ENCODE data around the gene CDH2.

CDH2 gene

DNA sequence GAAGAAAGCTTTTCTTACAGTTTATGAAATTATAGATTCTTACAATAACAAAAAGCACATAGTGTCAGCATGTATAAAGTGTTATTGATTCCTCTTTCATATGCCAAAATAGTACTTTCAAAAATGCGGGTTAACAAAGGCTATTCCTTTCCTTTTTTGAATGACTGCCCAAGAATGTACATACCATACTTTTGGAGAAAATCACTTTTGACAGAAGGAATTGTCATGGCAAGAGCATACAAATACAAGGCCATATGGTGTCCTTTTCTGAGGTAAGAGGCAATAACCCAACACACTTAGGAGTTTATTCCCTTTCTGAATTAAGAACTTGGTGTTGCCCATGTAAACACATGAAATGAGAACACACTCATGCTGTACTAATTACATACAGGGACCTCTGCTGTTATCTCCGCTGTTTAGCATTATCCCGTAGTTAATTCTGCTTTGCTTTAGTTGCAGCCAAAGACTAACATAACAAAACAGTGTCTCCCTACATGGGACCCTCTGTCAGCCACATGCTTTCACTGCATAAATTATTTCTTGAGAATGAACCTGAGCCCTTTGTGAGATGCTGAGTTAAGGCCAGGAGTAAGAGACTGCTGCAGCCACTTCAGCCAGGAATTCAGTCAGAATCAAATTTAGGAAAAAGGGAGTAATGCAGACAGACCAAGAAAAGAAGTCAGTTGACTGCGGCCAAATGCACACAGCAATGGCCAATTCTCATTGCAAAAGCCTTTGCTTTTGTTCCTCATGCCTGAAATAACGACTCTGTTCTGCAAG, 67.0 kb downstream of the CDH2 start:
- Histone ChIP-seq H3K36me3 (ENCODE audit: control insufficient read depth in 4 of 4, insufficient read depth in 4 of 4, low read length in 3 of 4) (no peaks in the 10 kb centered on the region), H3K9me3 (ENCODE audit: control extremely low read depth in 1 of 5, control insufficient read depth in 4 of 5, insufficient read depth in 2 of 5, low read depth in 1 of 5, low read length in 4 of 5) (peaks cover 0 to 1% (median 0%) of the 10 kb centered on the region in 5 experiments), H3K27ac (ENCODE audit: insufficient read depth in 1 of 2, low read depth in 1 of 2, low read length in 2 of 2, poor library complexity in 1 of 2, severe bottlenecking in 2 of 2) (no peak overlapping the region), H3K27me3 (replicated peaks in 2 of 5; ENCODE audit: control insufficient read depth in 4 of 5, insufficient read depth in 5 of 5, low read length in 4 of 5) (no peaks in the 10 kb centered on the region), H3K4me1 (ENCODE audit: control extremely low read depth in 1 of 4, control insufficient read depth in 4 of 4, insufficient read depth in 4 of 4, low read length in 3 of 4) (no peaks in the 10 kb centered on the region), H3K4me3 (ENCODE audit: control insufficient read depth in 1 of 7, extremely low read depth in 1 of 7, insufficient read depth in 4 of 7, low read depth in 2 of 7, low read length in 6 of 7) (no peak overlapping the region)
- CTCF ChIA-PET, result interaction anchor here (1.9 kb wide), 1 partner anchor 11 kb away, joined by 4 read pairs; no protein-coding TSS in a partner anchor
- WGBS (ENCODE audit: insufficient coverage), result 96% methylated on average over 5 of the region's 5 CpGs
- DNase-seq, result no peak
- POLR2A ChIA-PET, result no interaction called here

DNA sequence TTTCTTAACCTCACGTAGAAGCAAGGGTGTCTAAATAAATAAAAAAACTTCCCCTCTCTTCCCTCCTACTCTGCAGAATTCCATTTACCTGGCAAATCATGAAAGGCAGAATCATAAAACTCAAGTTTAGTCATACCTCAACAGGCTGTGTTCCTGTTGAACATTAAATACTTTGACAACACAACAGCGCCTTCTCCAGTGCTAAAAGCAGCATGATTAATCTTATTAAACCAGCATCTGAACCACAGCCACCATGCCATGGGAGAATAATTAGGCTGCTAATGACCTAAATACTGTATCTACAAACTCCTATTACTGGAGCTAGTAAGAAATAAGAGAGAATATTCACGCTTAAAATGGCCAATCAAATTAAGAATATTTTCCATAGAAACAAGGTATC, 68.1 kb downstream of the CDH2 start:
- Histone ChIP-seq H3K4me3 (ENCODE audit: control insufficient read depth in 1 of 7, extremely low read depth in 1 of 7, insufficient read depth in 4 of 7, low read depth in 2 of 7, low read length in 6 of 7) (no peak overlapping the region), H3K4me1 (ENCODE audit: control extremely low read depth in 1 of 4, control insufficient read depth in 4 of 4, insufficient read depth in 4 of 4, low read length in 3 of 4) (no peaks in the 10 kb centered on the region)
- POLR2A ChIA-PET, result no interaction called here

DNA sequence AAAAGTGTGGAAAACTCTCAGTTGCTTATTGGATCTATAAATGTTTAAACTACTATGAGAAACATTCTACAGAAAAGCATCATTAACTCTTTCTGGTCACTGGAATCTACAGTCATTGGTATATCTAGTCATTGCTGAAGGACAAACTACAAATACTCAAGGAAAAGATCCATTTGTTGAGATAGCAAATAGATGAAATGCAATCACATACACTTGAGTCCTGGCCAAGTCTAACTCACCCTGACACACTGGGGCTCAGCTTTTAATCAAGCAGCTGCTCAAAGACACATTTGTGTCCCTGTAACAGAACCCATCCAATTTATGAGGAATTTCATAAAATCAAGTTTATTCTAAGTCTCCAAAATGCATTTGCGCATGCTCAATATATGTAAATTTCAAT, 68.7 kb downstream of the CDH2 start:
- Histone ChIP-seq H3K36me3 (ENCODE audit: control insufficient read depth in 4 of 4, insufficient read depth in 4 of 4, low read length in 3 of 4) (no peaks in the 10 kb centered on the region), H3K4me1 (ENCODE audit: control extremely low read depth in 1 of 4, control insufficient read depth in 4 of 4, insufficient read depth in 4 of 4, low read length in 3 of 4) (no peaks in the 10 kb centered on the region), H3K9me3 (ENCODE audit: control extremely low read depth in 1 of 5, control insufficient read depth in 4 of 5, insufficient read depth in 2 of 5, low read depth in 1 of 5, low read length in 4 of 5) (no peaks in the 10 kb centered on the region), H3K4me3 (ENCODE audit: control insufficient read depth in 1 of 7, extremely low read depth in 1 of 7, insufficient read depth in 4 of 7, low read depth in 2 of 7, low read length in 6 of 7) (no peak overlapping the region), H3K27ac (ENCODE audit: insufficient read depth in 1 of 2, low read depth in 1 of 2, low read length in 2 of 2, poor library complexity in 1 of 2, severe bottlenecking in 2 of 2) (no peak overlapping the region), H3K27me3 (replicated peaks in 2 of 5; ENCODE audit: control insufficient read depth in 4 of 5, insufficient read depth in 5 of 5, low read length in 4 of 5) (no peaks in the 10 kb centered on the region)
- no CpG with 5 or more reads among the region's 1 CpG for WGBS (ENCODE audit: insufficient coverage)
- no peak for DNase-seq
- POLR2A ChIA-PET, result no interaction called here
- CTCF ChIA-PET, result no interaction called here

More for the DNA sequence above, 68.1 kb downstream of the CDH2 start:
- Histone ChIP-seq H3K36me3 (ENCODE audit: control insufficient read depth in 4 of 4, insufficient read depth in 4 of 4, low read length in 3 of 4) (no peaks in the 10 kb centered on the region), H3K27ac (ENCODE audit: insufficient read depth in 1 of 2, low read depth in 1 of 2, low read length in 2 of 2, poor library complexity in 1 of 2, severe bottlenecking in 2 of 2) (no peak overlapping the region), H3K27me3 (replicated peaks in 2 of 5; ENCODE audit: control insufficient read depth in 4 of 5, insufficient read depth in 5 of 5, low read length in 4 of 5) (no peaks in the 10 kb centered on the region), H3K9me3 (ENCODE audit: control extremely low read depth in 1 of 5, control insufficient read depth in 4 of 5, insufficient read depth in 2 of 5, low read depth in 1 of 5, low read length in 4 of 5) (no peaks in the 10 kb centered on the region)
- CTCF ChIA-PET, result no interaction called here
- no peak for DNase-seq
- 100% methylated on average over 1 of the region's 3 CpGs for WGBS (ENCODE audit: insufficient coverage)

DNA sequence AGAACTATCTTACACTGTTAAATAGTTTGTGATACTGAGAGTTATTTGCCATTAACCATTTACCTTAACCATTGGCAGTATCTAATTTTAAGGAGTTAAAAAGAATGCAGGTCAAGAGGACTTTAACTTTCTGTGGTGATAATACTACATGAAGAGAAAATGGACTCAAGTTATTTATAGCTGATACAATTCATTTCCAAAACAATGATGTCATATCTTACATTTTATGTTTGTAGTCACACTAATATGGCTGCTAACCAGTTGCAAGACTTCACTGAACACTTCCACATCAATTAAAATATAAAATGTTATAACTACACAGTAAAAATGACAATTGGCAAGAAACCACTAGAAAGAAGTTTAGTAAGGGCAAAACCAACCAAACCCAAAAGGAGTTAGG, 77.7 kb downstream of the CDH2 start:
- Histone ChIP-seq H3K27me3 (replicated peaks in 2 of 5; ENCODE audit: control insufficient read depth in 4 of 5, insufficient read depth in 5 of 5, low read length in 4 of 5) (peaks cover 0 to 3% (median 0%) of the 10 kb centered on the region in 5 experiments), H3K9me3 (ENCODE audit: control extremely low read depth in 1 of 5, control insufficient read depth in 4 of 5, insufficient read depth in 2 of 5, low read depth in 1 of 5, low read length in 4 of 5) (no peaks in the 10 kb centered on the region), H3K36me3 (ENCODE audit: control insufficient read depth in 4 of 4, insufficient read depth in 4 of 4, low read length in 3 of 4) (no peaks in the 10 kb centered on the region), H3K27ac (ENCODE audit: insufficient read depth in 1 of 2, low read depth in 1 of 2, low read length in 2 of 2, poor library complexity in 1 of 2, severe bottlenecking in 2 of 2) (no peak overlapping the region), H3K4me3 (ENCODE audit: control insufficient read depth in 1 of 7, extremely low read depth in 1 of 7, insufficient read depth in 4 of 7, low read depth in 2 of 7, low read length in 6 of 7) (no peak overlapping the region), H3K4me1 (ENCODE audit: control extremely low read depth in 1 of 4, control insufficient read depth in 4 of 4, insufficient read depth in 4 of 4, low read length in 3 of 4) (no peaks in the 10 kb centered on the region)
- ChIA-PET CTCF (no interaction called here), POLR2A (no interaction called here)
- DNase-seq, result no peak

DNA sequence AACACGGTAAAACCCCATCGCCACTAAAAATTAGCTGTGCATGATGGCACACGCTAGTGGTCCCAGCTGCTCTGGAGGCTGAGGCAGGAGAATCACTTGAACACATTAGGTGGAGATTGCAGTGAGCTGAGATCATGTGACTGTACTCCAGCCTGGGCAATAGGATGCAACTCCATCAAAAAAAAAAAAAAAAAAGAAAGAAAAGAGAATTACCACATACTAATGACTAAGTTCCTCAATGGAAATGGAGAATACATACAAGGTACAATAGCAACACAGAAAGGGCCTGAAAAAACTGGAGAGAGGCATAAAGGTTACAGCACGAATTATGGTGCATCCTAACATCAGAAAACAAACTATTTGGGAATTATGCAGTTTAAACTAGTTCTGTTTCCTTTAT, 81.3 kb downstream of the CDH2 start:
- H3K27ac ChIP-seq (ENCODE audit: insufficient read depth in 1 of 2, low read depth in 1 of 2, low read length in 2 of 2, poor library complexity in 1 of 2, severe bottlenecking in 2 of 2), result no peak overlapping the region
- CTCF ChIA-PET, result no interaction called here
- no peak overlapping the region for H3K4me3 ChIP-seq (ENCODE audit: control insufficient read depth in 1 of 7, extremely low read depth in 1 of 7, insufficient read depth in 4 of 7, low read depth in 2 of 7, low read length in 6 of 7)
- POLR2A ChIA-PET, result no interaction called here
- no peaks in the 10 kb centered on the region for H3K9me3 ChIP-seq (ENCODE audit: control extremely low read depth in 1 of 5, control insufficient read depth in 4 of 5, insufficient read depth in 2 of 5, low read depth in 1 of 5, low read length in 4 of 5)
- 100% methylated on average over 3 of the region's 4 CpGs for WGBS (ENCODE audit: insufficient coverage)
- no peaks in the 10 kb centered on the region for H3K36me3 ChIP-seq (ENCODE audit: control insufficient read depth in 4 of 4, insufficient read depth in 4 of 4, low read length in 3 of 4)
- no peaks in the 10 kb centered on the region for H3K4me1 ChIP-seq (ENCODE audit: control extremely low read depth in 1 of 4, control insufficient read depth in 4 of 4, insufficient read depth in 4 of 4, low read length in 3 of 4)
- DNase-seq, result no peak
- H3K27me3 ChIP-seq (replicated peaks in 2 of 5; ENCODE audit: control insufficient read depth in 4 of 5, insufficient read depth in 5 of 5, low read length in 4 of 5), result peaks cover 0 to 3% (median 0%) of the 10 kb centered on the region in 5 experiments

DNA sequence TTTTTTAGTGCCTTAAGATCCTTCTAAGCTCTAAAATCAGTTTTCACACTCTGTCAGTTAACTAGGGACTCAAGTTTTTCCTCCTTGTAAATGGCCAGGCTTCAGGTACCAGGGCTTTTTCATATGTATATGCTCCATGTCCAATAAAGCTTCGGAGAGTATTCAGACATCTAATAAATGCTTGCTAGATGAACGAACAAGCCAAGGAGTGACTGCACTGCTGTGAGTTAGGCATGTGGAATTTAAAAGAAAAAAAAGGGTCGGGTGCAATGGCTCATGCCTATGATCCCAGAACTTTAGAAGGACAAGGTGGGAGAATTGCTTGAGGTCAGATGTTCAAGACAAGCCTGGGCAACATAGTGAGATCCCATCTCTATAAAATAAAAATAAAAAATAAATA, 81.9 kb downstream of the CDH2 start:
- POLR2A ChIA-PET, result no interaction called here
- CTCF ChIA-PET, result no interaction called here
- DNase-seq, result no peak
- Histone ChIP-seq H3K9me3 (ENCODE audit: control extremely low read depth in 1 of 5, control insufficient read depth in 4 of 5, insufficient read depth in 2 of 5, low read depth in 1 of 5, low read length in 4 of 5) (no peaks in the 10 kb centered on the region), H3K27me3 (replicated peaks in 2 of 5; ENCODE audit: control insufficient read depth in 4 of 5, insufficient read depth in 5 of 5, low read length in 4 of 5) (peaks cover 0 to 3% (median 0%) of the 10 kb centered on the region in 5 experiments), H3K36me3 (ENCODE audit: control insufficient read depth in 4 of 4, insufficient read depth in 4 of 4, low read length in 3 of 4) (no peaks in the 10 kb centered on the region), H3K4me1 (ENCODE audit: control extremely low read depth in 1 of 4, control insufficient read depth in 4 of 4, insufficient read depth in 4 of 4, low read length in 3 of 4) (no peaks in the 10 kb centered on the region), H3K27ac (ENCODE audit: insufficient read depth in 1 of 2, low read depth in 1 of 2, low read length in 2 of 2, poor library complexity in 1 of 2, severe bottlenecking in 2 of 2) (no peak overlapping the region), H3K4me3 (ENCODE audit: control insufficient read depth in 1 of 7, extremely low read depth in 1 of 7, insufficient read depth in 4 of 7, low read depth in 2 of 7, low read length in 6 of 7) (no peak overlapping the region)
- WGBS (ENCODE audit: insufficient coverage), result 100% methylated on average over 2 of the region's 3 CpGs

DNA sequence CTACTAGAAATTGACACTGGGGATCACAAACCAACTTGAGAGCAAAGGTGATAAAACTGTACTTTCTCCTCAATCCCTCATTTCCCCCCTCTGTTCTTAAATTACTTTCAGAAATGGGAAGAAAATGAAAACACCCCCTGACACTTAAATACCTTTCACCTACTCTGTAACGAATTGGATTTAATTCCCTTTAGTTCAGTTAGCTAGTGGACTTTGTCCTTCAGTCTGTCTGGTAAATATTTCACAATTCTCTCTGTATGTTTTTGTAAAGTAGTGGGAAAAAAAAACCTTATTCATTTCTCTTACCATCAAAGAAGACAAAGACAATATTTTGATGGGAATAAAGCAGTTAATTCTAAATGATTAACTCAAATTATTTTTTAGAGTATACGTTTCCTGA, 85.7 kb downstream of the CDH2 start:
- H3K27me3 ChIP-seq (replicated peaks in 2 of 5; ENCODE audit: control insufficient read depth in 4 of 5, insufficient read depth in 5 of 5, low read length in 4 of 5), result no peaks in the 10 kb centered on the region
- no peak overlapping the region for H3K27ac ChIP-seq (ENCODE audit: insufficient read depth in 1 of 2, low read depth in 1 of 2, low read length in 2 of 2, poor library complexity in 1 of 2, severe bottlenecking in 2 of 2)
- DNase-seq, result no peak
- no peak overlapping the region for H3K4me3 ChIP-seq (ENCODE audit: control insufficient read depth in 1 of 7, extremely low read depth in 1 of 7, insufficient read depth in 4 of 7, low read depth in 2 of 7, low read length in 6 of 7)
- no peaks in the 10 kb centered on the region for H3K4me1 ChIP-seq (ENCODE audit: control extremely low read depth in 1 of 4, control insufficient read depth in 4 of 4, insufficient read depth in 4 of 4, low read length in 3 of 4)
- no CpG with 5 or more reads among the region's 2 CpGs for WGBS (ENCODE audit: insufficient coverage)
- ChIA-PET POLR2A (no interaction called here), CTCF (no interaction called here)
- no peaks in the 10 kb centered on the region for H3K36me3 ChIP-seq (ENCODE audit: control insufficient read depth in 4 of 4, insufficient read depth in 4 of 4, low read length in 3 of 4)
- no peaks in the 10 kb centered on the region for H3K9me3 ChIP-seq (ENCODE audit: control extremely low read depth in 1 of 5, control insufficient read depth in 4 of 5, insufficient read depth in 2 of 5, low read depth in 1 of 5, low read length in 4 of 5)

All from common myeloid progenitor, CD34-positive (primary cell).